H1 (cell line): Measurements from ENCODE around the gene RIPPLY3. TPM values are rescaled to one million over a fixed set of nuclear protein-coding genes. Genes with fewer than 3 reads are reported as not detected.

Source experiments
- CTCF ChIA-PET: fragments of 300-600 bp; sonication (Branson Sonifier 250); formaldehyde crosslinking; loops from one replicate; lab custom pipeline; 2021; ENCODE audit not compliant: partially characterized antibody; lab: Charles Lee
- POLR2A ChIA-PET: fragments of 300-600 bp; sonication (Branson Sonifier 250); formaldehyde crosslinking; loops from one replicate; lab custom pipeline; 2021; ENCODE audit warnings: inconsistent platforms; ENCODE audit not compliant: partially characterized antibody; lab: Charles Lee
- DNase-seq, 2 experiments: peaks; one replicate each; pipeline versions ENCODE4 v3.0.0 to v3.0.0-alpha.2; 2010 to 2022; ENCODE audit warnings: low spot score in 2 of 2, low read depth in 1 of 2, mixed read lengths in 1 of 2
- FAIRE-seq: peaks from 2 replicates; lab custom pipeline; 2011; peaks lifted over from hg19 to GRCh38; lab: Jason Lieb, UNC
- H2AFZ ChIP-seq: 2 replicates; pipeline ENCODE4 v1.8.1; 2012; ENCODE audit warnings: low read length, inconsistent platforms
- H2AK5ac ChIP-seq: 2 replicates; pipeline ENCODE4 v1.6.1; 2013; ENCODE audit warnings: low read depth, low read length
- H2BK120ac ChIP-seq: replicated peaks from 2 replicates; pipeline ENCODE3; 2013; ENCODE audit warnings: low read depth, low read length, inconsistent platforms
- H2BK12ac ChIP-seq: 2 replicates; pipeline ENCODE4 v1.6.1; 2013; ENCODE audit warnings: low read depth, low read length
- H2BK15ac ChIP-seq: 2 replicates; pipeline ENCODE4 v1.6.1; 2013; ENCODE audit warnings: low read length
- H2BK20ac ChIP-seq: 2 replicates; pipeline ENCODE4 v1.6.1; 2013; ENCODE audit warnings: low read length
- H2BK5ac ChIP-seq: 2 replicates; pipeline ENCODE4 v1.6.1; 2013; ENCODE audit warnings: low read depth, low read length
- H3K14ac ChIP-seq: 2 replicates; pipeline ENCODE4 v1.6.1; 2013; ENCODE audit warnings: inconsistent platforms; ENCODE audit not compliant: insufficient read length
- H3K18ac ChIP-seq: 2 replicates; pipeline ENCODE4 v1.6.1; 2013; ENCODE audit warnings: low read length; ENCODE audit errors: extremely low read depth
- H3K23ac ChIP-seq: 2 replicates; pipeline ENCODE4 v1.6.1; 2013; ENCODE audit warnings: inconsistent platforms; ENCODE audit not compliant: insufficient read length
- H3K23me2 ChIP-seq: 2 replicates; pipeline ENCODE4 v1.6.1; 2013; ENCODE audit warnings: low read depth, low read length
- H3K27ac ChIP-seq: 2 replicates; pipeline ENCODE4 v1.6.1; 2011; ENCODE audit warnings: low read depth, low read length, inconsistent platforms
- H3K27me3 ChIP-seq, 4 experiments: replicated peaks in 1 of 4; 1 replicate in 1 of 4; 2 replicates in 3 of 4; pipeline versions ENCODE4 v1.6.1 to v1.8.1; 2011 to 2013; ENCODE audit warnings: low read length in 3 of 4, mild to moderate bottlenecking in 3 of 4, inconsistent platforms in 2 of 4, mixed read lengths in 2 of 4, moderate library complexity in 1 of 4; ENCODE audit not compliant: control insufficient read depth in 3 of 4, insufficient read depth in 3 of 4; ENCODE audit errors: extremely low read depth in 1 of 4
- H3K36me3 ChIP-seq, 4 experiments: 2 replicates each; pipeline versions ENCODE4 v1.6.1 to v1.8.1; 2011 to 2013; ENCODE audit warnings: mild to moderate bottlenecking in 4 of 4, low read length in 3 of 4, moderate library complexity in 2 of 4, control low read depth in 1 of 4, inconsistent platforms in 1 of 4; ENCODE audit not compliant: insufficient read depth in 4 of 4, control insufficient read depth in 2 of 4
- H3K4ac ChIP-seq: replicated peaks from 2 replicates; pipeline ENCODE3; 2013; ENCODE audit warnings: low read length, low read depth, mixed read lengths, inconsistent platforms; ENCODE audit not compliant: insufficient read length
- H3K4me1 ChIP-seq, 4 experiments: replicated peaks in 1 of 4; 1 replicate in 1 of 4; 2 replicates in 3 of 4; pipeline versions ENCODE4 v1.6.1 to v1.8.1; 2011 to 2013; ENCODE audit warnings: low read length in 3 of 4, inconsistent platforms in 2 of 4, mixed read lengths in 1 of 4; ENCODE audit not compliant: insufficient read depth in 4 of 4, control insufficient read depth in 3 of 4
- H3K4me2 ChIP-seq, 2 experiments: 2 replicates each; pipeline versions ENCODE4 v1.6.1 to v1.8.1; 2011 to 2013; ENCODE audit warnings: low read depth in 2 of 2, low read length in 2 of 2, control low read depth in 1 of 2, inconsistent platforms in 1 of 2, mild to moderate bottlenecking in 1 of 2; ENCODE audit not compliant: insufficient read depth in 1 of 2
- H3K4me3 ChIP-seq, 4 experiments: fragments of 200-600, 300-600 bp in 1 of 4; sonication (generic), shearing (Covaris generic), sonication (Bioruptor Twin) in 1 of 4; 2 replicates each; pipeline versions ENCODE4 v1.5.1 to v1.8.1; 2011 to 2016; ENCODE audit warnings: low read length in 4 of 4, low read depth in 3 of 4, control low read depth in 2 of 4, inconsistent platforms in 2 of 4, mild to moderate bottlenecking in 2 of 4, mixed read lengths in 1 of 4, moderate library complexity in 1 of 4; ENCODE audit not compliant: insufficient read depth in 2 of 4; ENCODE audit errors: extremely low read depth in 1 of 4
- H3K56ac ChIP-seq: replicated peaks from 2 replicates; pipeline ENCODE3; 2013; ENCODE audit warnings: low read depth, mild to moderate bottlenecking, mixed read lengths, low read length, inconsistent platforms; ENCODE audit not compliant: insufficient read length
- H3K79me1 ChIP-seq: 2 replicates; pipeline ENCODE4 v1.6.1; 2013; ENCODE audit warnings: low read depth, low read length, control low read depth
- H3K79me2 ChIP-seq, 2 experiments: 2 replicates each; pipeline versions ENCODE4 v1.6.1 to v1.8.1; 2012 to 2013; ENCODE audit warnings: low read length in 2 of 2, mild to moderate bottlenecking in 2 of 2, inconsistent platforms in 1 of 2; ENCODE audit not compliant: insufficient read depth in 2 of 2, control insufficient read depth in 1 of 2
- H3K9ac ChIP-seq, 4 experiments: replicated peaks in 1 of 4; 1 replicate in 1 of 4; 2 replicates in 3 of 4; pipeline versions ENCODE4 v1.6.1 to v1.8.1; 2011 to 2013; ENCODE audit warnings: low read depth in 3 of 4, low read length in 3 of 4, control low read depth in 2 of 4, mild to moderate bottlenecking in 2 of 4, moderate library complexity in 2 of 4, inconsistent platforms in 1 of 4; ENCODE audit errors: extremely low read depth in 1 of 4
- H3K9me3 ChIP-seq, 2 experiments: 2 replicates each; pipeline versions ENCODE4 v1.6.1 to v1.8.1; 2012 to 2013; ENCODE audit warnings: mild to moderate bottlenecking in 2 of 2, moderate library complexity in 2 of 2, control low read depth in 1 of 2, inconsistent platforms in 1 of 2, low read depth in 1 of 2, low read length in 1 of 2, mixed read lengths in 1 of 2; ENCODE audit not compliant: insufficient read depth in 2 of 2
- H4K20me1 ChIP-seq, 2 experiments: replicated peaks in 1 of 2; 2 replicates each; pipeline versions ENCODE3 to v1.8.1; 2011 to 2013; ENCODE audit warnings: inconsistent platforms in 2 of 2, low read length in 2 of 2, mild to moderate bottlenecking in 1 of 2; ENCODE audit not compliant: insufficient read depth in 2 of 2, control insufficient read depth in 1 of 2
- H4K5ac ChIP-seq: 2 replicates; pipeline ENCODE4 v1.6.1; 2013; ENCODE audit warnings: low read length, low read depth, mixed read lengths, inconsistent platforms; ENCODE audit not compliant: insufficient read length
- H4K8ac ChIP-seq: 2 replicates; pipeline ENCODE4 v1.8.0; 2013; ENCODE audit warnings: mild to moderate bottlenecking, moderate library complexity, low read length, inconsistent platforms; ENCODE audit not compliant: insufficient read depth; ENCODE audit errors: extremely low read depth
- H4K91ac ChIP-seq: replicated peaks from 2 replicates; pipeline ENCODE3; 2013; ENCODE audit warnings: low read length, mixed read lengths, inconsistent platforms; ENCODE audit not compliant: insufficient read length
- WGBS, 2 experiments: shearing (Covaris generic) in 1 of 2; methylation state at CpG; one replicate each; pipeline versions ENCODE4 v1.1.6 to v1.1.7; 2013 to 2015; ENCODE audit warnings: low lambda C conversion rate in 2 of 2, mixed read lengths in 2 of 2, inconsistent platforms in 1 of 2, low coverage in 1 of 2, missing lambda C conversion rate in 1 of 2; ENCODE audit not compliant: insufficient replicate concordance in 2 of 2, insufficient coverage in 1 of 2, insufficient read length in 1 of 2; ENCODE audit errors: extremely low coverage in 1 of 2, missing lambda C conversion rate in 1 of 2; 5-methylcytosine and 5-hydroxymethylcytosine counted together
- polyA plus RNA-seq, 7 experiments: library from polyadenylated mRNA; depleted of rRNA in 3 of 7; stranded (reverse) in 5 of 7; unstranded in 2 of 7; fragments of >200 nt in 5 of 7; fragments of 200-250 nt in 2 of 7; gene quantifications; 1 replicate in 5 of 7; 2 replicates in 1 of 7; 4 replicates in 1 of 7; pipeline versions ENCODE4 v1.2.1 to v1.2.3, GENCODE V29; 2011 to 2013; ENCODE audit warnings: missing spikeins in 2 of 7, mixed read lengths in 2 of 7
- total RNA-seq: library from RNA; stranded (reverse); fragmentation: NEBNext Ultra II Directional; extraction: Animal tissue kit (Norgen Biotek cat#: 25700); gene quantifications from 2 replicates; pipeline ENCODE4 v1.2.1, GENCODE V29; 2021
- TF ChIP-seq, protein P1 (sequence below): IDR thresholded peaks from 2 replicates; pipeline ENCODE4 v1.6.1; 2012; ENCODE audit warnings: inconsistent platforms

RIPPLY3 gene
- total and polyA plus RNA-seq, 2 of the 8 experiments (the other 6 are each of a cell fraction or from before 2014, with no cell fraction given) = 2.0 to 2.2 TPM

GRCh38 chr21:37032293-37032692 lies 25.8 kb downstream of the RIPPLY3 start:
- Histone ChIP-seq H2BK12ac (no peak overlapping the region), H3K9ac (no peak overlapping the region), H4K8ac (no peak overlapping the region), H4K20me1 (no peaks in the 10 kb centered on the region), H3K4me1 (no peaks in the 10 kb centered on the region), H3K27ac (no peak overlapping the region), H2BK120ac (no peak overlapping the region), H3K4me3 (no peak overlapping the region), H3K4ac (no peak overlapping the region), H3K14ac (no peak overlapping the region), H2AFZ (no peak overlapping the region), H2BK5ac (no peak overlapping the region), H3K23ac (no peak overlapping the region), H2BK15ac (no peak overlapping the region), H3K79me2 (no peaks in the 10 kb centered on the region), H2BK20ac (no peak overlapping the region), H3K4me2 (no peak overlapping the region), H3K18ac (no peak overlapping the region), H2AK5ac (no peak overlapping the region), H3K36me3 (no peaks in the 10 kb centered on the region), H3K79me1 (no peaks in the 10 kb centered on the region), H4K91ac (no peak overlapping the region), H3K27me3 (peaks cover 0 to 2% (median under 1%) of the 10 kb centered on the region in 4 experiments; a peak in 1 of 7 replicates), H4K5ac (no peak overlapping the region), H3K9me3 (no peaks in the 10 kb centered on the region), H3K56ac (no peak overlapping the region), H3K23me2 (peaks cover 1% of the 10 kb centered on the region; the same call in 1 of the 2 replicates)
- POLR2A ChIA-PET = no interaction called here
- FAIRE-seq (no peak), DNase-seq (no peak)
- TF ChIP-seq, protein P1, sequence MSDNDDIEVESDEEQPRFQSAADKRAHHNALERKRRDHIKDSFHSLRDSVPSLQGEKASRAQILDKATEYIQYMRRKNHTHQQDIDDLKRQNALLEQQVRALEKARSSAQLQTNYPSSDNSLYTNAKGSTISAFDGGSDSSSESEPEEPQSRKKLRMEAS = no peak
- 90% methylated on average over 5 of the region's 5 CpGs; no CpG with 5 or more reads in 1 of the 2 experiments for WGBS, 2 experiments
- CTCF ChIA-PET = interaction anchor here (1.7 kb wide), 1 partner anchor 22 kb away, joined by 4 read pairs; no protein-coding TSS in a partner anchor
